ENCODE data around the gene CPA5. TPM values are rescaled to one million over a fixed set of nuclear protein-coding genes. Genes with fewer than 3 reads are reported as not detected.
"Not testable (repeated sequence)": the region's sequence is repeated elsewhere in the genome, so short reads cannot be mapped to it uniquely, and the experiment has no call there.

CPA5 gene
- total RNA-seq, 4 donors from 2014 or later, result not detected

- ATAC-seq (ENCODE audit: low FRiP score) (peak; percentile 75), DNase-seq (ENCODE audit: low spot score) (peak; percentile 37)
- no peak for TF ChIP-seq CTCF (IDR thresholded peaks at IDR 0.05)
Observed at GRCh38 chr7:130369110-130369711, 24.6 kb downstream of the CPA5 start.

- no peak for TF ChIP-seq CTCF (IDR thresholded peaks at IDR 0.05)
- ATAC-seq (ENCODE audit: low FRiP score), result no peak
- DNase-seq (ENCODE audit: low spot score), result no peak
Observed at GRCh38 chr7:130369831-130370550, 25.4 kb downstream of the CPA5 start.

- DNase-seq (ENCODE audit: low spot score) (peak; percentile 68), ATAC-seq (ENCODE audit: low FRiP score) (no peak)
- no peak for TF ChIP-seq CTCF (IDR thresholded peaks at IDR 0.05)
Observed at GRCh38 chr7:130371046-130371445, 26.4 kb downstream of the CPA5 start.

GRCh38 chr7:130372402-130373165 is 28.0 kb downstream of the CPA5 start:
- no peak for DNase-seq (ENCODE audit: low spot score)
- TF ChIP-seq CTCF (IDR thresholded peaks at IDR 0.05), result no peak
- no peak for ATAC-seq (ENCODE audit: low FRiP score)

GRCh38 chr7:130374507-130374906 is 29.9 kb downstream of the CPA5 start:
- TF ChIP-seq CTCF (IDR thresholded peaks at IDR 0.05), result no peak
- DNase-seq (ENCODE audit: low spot score) (no peak), ATAC-seq (ENCODE audit: low FRiP score) (no peak)

- ATAC-seq (ENCODE audit: low FRiP score); DNase-seq (ENCODE audit: low spot score): not testable (repeated sequence)
Observed at GRCh38 chr7:130376461-130376860, 31.8 kb downstream of the CPA5 start.

GRCh38 chr7:130377178-130377577 is 32.6 kb downstream of the CPA5 start:
- no peak for ATAC-seq (ENCODE audit: low FRiP score)

More at GRCh38 chr7:130377178-130377577, 32.6 kb downstream of the CPA5 start:
- no peak for TF ChIP-seq CTCF (IDR thresholded peaks at IDR 0.05)
- no peak for DNase-seq (ENCODE audit: low spot score)
